Sigmoid colon (tissue), 3 donors: ENCODE data around the gene PLCD3.

Experiments
- POLR2A ChIP-seq, 2 donors: fragments of 450-650 bp; IDR thresholded peaks; one replicate each; pipeline ENCODE4 v1.6.1; 2016; ENCODE audit warnings: antibody characterized with exemption in 2 of 2, mild to moderate bottlenecking in 2 of 2, moderate library complexity in 2 of 2
- TF ChIP-seq, protein P1 (sequence below), 4 experiments: fragments of 450-650 bp in 3 of 4; fragments of 200-600 bp in 1 of 4; IDR thresholded peaks; one replicate each; pipeline ENCODE4 v1.5.1; 2016 to 2019; ENCODE audit warnings: antibody characterized with exemption in 4 of 4, mild to moderate bottlenecking in 3 of 4, moderate library complexity in 2 of 4

DNA sequence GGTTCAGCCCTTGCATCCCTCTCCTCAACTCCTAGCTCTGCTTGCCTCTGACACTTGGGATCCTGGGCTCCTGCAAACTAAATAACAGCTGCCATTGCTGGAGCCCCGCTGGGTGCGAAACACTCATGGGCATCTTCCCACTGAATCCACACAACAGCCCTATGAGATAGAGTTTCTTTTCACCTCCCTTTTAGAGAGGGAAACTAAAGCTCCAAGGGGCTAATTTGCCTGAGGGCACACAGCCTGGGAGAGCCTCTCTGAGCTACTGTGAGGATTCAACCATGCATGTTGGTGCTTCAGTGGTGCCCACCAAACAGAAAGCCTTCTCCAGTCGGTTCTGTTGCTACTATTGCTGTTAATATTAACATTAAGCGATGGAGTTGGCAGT is 7.2 kb upstream of the PLCD3 start:
- TF ChIP-seq, protein P1, sequence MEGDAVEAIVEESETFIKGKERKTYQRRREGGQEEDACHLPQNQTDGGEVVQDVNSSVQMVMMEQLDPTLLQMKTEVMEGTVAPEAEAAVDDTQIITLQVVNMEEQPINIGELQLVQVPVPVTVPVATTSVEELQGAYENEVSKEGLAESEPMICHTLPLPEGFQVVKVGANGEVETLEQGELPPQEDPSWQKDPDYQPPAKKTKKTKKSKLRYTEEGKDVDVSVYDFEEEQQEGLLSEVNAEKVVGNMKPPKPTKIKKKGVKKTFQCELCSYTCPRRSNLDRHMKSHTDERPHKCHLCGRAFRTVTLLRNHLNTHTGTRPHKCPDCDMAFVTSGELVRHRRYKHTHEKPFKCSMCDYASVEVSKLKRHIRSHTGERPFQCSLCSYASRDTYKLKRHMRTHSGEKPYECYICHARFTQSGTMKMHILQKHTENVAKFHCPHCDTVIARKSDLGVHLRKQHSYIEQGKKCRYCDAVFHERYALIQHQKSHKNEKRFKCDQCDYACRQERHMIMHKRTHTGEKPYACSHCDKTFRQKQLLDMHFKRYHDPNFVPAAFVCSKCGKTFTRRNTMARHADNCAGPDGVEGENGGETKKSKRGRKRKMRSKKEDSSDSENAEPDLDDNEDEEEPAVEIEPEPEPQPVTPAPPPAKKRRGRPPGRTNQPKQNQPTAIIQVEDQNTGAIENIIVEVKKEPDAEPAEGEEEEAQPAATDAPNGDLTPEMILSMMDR (IDR thresholded peaks at IDR 0.05): no peak
- no peak for TF ChIP-seq POLR2A (IDR thresholded peaks at IDR 0.05)
